ENCODE results near the gene UBE2E1. TPM values are rescaled to one million over a fixed set of nuclear protein-coding genes. Genes with fewer than 3 reads are reported as not detected.
"Not testable (repeated sequence)": the region's sequence is repeated elsewhere in the genome, so short reads cannot be mapped to it uniquely, and the experiment has no call there.

Gene UBE2E1
- total RNA-seq, 1 donor from 2014 or later = 72.6 TPM

GRCh38 chr3:23900744-23901143 is 95.0 kb downstream of the UBE2E1 start:
- intact Hi-C loops (cut with micrococcal nuclease) = no loop called here
- no peak for DNase-seq
- Mint-ChIP-seq H3K9me3 (no peaks in the 10 kb centered on the region), H3K36me3 (ENCODE audit: low read depth) (peaks cover 19% of the 10 kb centered on the region), H3K4me3 (no peak overlapping the region), H3K27me3 (no peaks in the 10 kb centered on the region), H3K27ac (no peak overlapping the region), H3K4me1 (no peaks in the 10 kb centered on the region)

DNA sequence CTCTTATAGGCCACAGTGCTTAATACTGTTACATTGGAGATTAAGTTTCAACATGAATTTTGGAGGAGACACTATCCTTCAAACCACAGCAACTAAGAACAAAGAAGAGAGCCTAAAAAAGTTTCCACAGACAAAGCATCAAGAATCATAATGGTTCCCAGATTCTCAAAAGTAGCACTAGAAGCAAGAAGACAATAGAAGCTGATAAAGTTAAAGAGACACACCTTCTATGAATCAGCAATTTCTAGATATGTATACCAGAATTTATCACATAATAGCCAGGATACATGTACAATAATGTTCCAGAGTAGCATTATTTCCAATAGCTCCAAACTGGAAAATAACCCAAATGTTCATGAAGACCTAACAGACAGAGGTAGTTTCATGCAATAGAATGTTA is 98.8 kb downstream of the UBE2E1 start:
- H3K27me3 Mint-ChIP-seq = no peaks in the 10 kb centered on the region
- intact Hi-C loops (cut with micrococcal nuclease) = no loop called here
- no peaks in the 10 kb centered on the region for H3K4me1 Mint-ChIP-seq
- H3K4me3 Mint-ChIP-seq = no peak overlapping the region
- H3K9me3 Mint-ChIP-seq = no peaks in the 10 kb centered on the region
- peaks cover 12% of the 10 kb centered on the region for H3K36me3 Mint-ChIP-seq (ENCODE audit: low read depth)
- no peak overlapping the region for H3K27ac Mint-ChIP-seq
- no peak for DNase-seq

DNA sequence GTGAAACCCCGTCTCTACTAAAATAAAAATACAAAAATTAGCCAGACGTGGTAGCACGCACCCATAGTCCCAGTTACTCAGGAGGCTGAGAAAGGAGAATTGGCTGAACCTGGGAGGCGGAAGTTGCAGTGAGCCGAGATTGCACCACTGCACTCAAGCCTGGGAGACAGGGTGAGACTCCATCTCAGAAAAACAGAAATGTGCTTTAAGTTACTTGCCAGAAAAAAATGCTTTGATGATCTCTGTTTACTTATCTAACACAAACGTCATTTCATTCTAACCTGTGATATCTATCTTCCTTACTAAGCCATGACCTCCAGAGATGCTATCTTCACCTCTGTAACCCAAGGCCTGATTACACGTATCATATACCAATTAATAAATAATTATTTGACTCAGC is 103.6 kb downstream of the UBE2E1 start:
- no peaks in the 10 kb centered on the region for H3K27me3 Mint-ChIP-seq
- intact Hi-C loops (cut with micrococcal nuclease) = no loop called here
- no peaks in the 10 kb centered on the region for H3K9me3 Mint-ChIP-seq
- no peak overlapping the region for H3K4me3 Mint-ChIP-seq
- H3K4me1 Mint-ChIP-seq = peaks cover 2% of the 10 kb centered on the region
- DNase-seq = no peak
- peaks cover 7% of the 10 kb centered on the region for H3K36me3 Mint-ChIP-seq (ENCODE audit: low read depth)
- H3K27ac Mint-ChIP-seq = no peak overlapping the region

DNA sequence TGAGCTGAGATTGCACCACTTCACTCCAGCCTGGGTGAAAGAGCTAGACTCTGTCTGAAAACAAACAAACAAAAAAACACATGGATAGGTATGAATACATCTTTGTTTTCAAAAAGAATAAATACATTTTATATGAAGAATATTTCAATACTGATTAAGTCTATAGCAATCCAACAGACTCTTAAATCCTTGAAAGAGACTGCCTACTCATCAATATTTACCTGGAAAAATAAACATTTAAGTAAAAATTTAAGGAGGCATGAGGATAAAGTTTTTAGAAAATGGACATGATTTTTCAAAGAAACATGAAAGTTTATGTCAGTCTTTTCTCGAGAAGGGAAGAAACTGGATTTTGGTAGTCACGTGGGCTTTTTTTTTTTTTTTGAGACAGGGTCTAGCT is 105.6 kb downstream of the UBE2E1 start:
- no peaks in the 10 kb centered on the region for H3K9me3 Mint-ChIP-seq

DNA sequence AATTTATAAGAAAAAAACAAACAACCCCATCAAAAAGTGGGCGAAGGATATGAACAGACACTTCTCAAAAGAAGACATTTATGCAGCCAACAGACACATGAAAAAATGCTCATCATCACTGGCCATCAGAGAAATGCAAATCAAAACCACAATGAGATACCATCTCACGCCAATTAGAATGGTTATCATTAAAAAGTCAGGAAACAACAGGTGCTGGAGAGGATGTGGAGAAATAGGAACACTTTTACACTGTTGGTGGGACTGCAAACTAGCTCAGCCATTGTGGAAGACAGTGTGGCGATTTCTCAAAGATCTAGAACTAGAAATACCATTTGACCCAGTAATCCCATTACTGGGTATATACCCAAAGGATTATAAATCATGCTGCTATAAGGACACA is 106.6 kb downstream of the UBE2E1 start:
- not testable (repeated sequence) for H3K9me3 Mint-ChIP-seq, H3K27ac Mint-ChIP-seq, H3K27me3 Mint-ChIP-seq, DNase-seq, H3K4me3 Mint-ChIP-seq
- intact Hi-C loops (cut with micrococcal nuclease) = loop anchor here (10.0 kb wide), 1 partner anchor 1872 kb away; the partner anchor contains the start of gene NGLY1
- Mint-ChIP-seq H3K36me3 (ENCODE audit: low read depth) (peaks cover 11% of the 10 kb centered on the region), H3K4me1 (peaks cover 17% of the 10 kb centered on the region)

More for the DNA sequence above, 105.6 kb downstream of the UBE2E1 start:
- Mint-ChIP-seq H3K4me1 (peaks cover 17% of the 10 kb centered on the region), H3K4me3 (no peak overlapping the region), H3K36me3 (ENCODE audit: low read depth) (peaks cover 9% of the 10 kb centered on the region), H3K27ac (no peak overlapping the region), H3K27me3 (peaks cover 4% of the 10 kb centered on the region)
- intact Hi-C loops (cut with micrococcal nuclease) = loop anchor here (10.0 kb wide), 1 partner anchor 1873 kb away; the partner anchor contains the start of gene NGLY1
- no peak for DNase-seq

DNA sequence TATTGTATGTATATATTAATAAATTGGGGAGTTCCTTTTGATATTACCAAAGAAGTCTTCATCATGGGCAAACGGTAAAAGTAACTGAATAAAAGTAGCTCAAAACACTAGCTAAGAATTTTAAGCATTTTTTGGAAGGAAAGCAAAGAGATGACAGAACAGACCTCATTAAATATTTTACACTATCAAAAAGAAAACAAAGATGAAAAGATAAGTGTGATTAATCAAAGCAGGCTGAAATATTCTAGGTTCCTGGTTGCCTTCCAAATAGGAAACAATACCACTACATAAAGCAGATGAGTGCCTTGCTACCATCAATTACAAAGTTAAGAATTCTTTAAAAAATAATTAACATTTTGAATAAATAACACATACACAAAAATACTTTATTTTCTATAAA is 107.4 kb downstream of the UBE2E1 start:
- Mint-ChIP-seq H3K27ac (no peak overlapping the region), H3K36me3 (ENCODE audit: low read depth) (peaks cover 19% of the 10 kb centered on the region), H3K9me3 (no peaks in the 10 kb centered on the region), H3K4me3 (no peak overlapping the region), H3K27me3 (peaks cover 4% of the 10 kb centered on the region), H3K4me1 (peaks cover 21% of the 10 kb centered on the region)
- DNase-seq = no peak
- intact Hi-C loops (cut with micrococcal nuclease) = loop anchor here (10.0 kb wide), 1 partner anchor 1872 kb away; the partner anchor contains the start of gene NGLY1

GRCh38 chr3:23913873-23914743 is 108.4 kb downstream of the UBE2E1 start:
- Mint-ChIP-seq H3K27me3 (peaks cover 4% of the 10 kb centered on the region), H3K4me3 (no peak overlapping the region), H3K4me1 (peaks cover 29% of the 10 kb centered on the region), H3K9me3 (no peaks in the 10 kb centered on the region), H3K27ac (no peak overlapping the region), H3K36me3 (ENCODE audit: low read depth) (peaks cover 28% of the 10 kb centered on the region)
- intact Hi-C loops (cut with micrococcal nuclease) = loop anchor here (10.0 kb wide), 1 partner anchor 1871 kb away; the partner anchor contains the start of gene NGLY1
- no peak for DNase-seq

GRCh38 chr3:23915537-23916108 is 109.9 kb downstream of the UBE2E1 start:
- DNase-seq = no peak
- peak overlapping the region; percentile 14 for H3K27ac Mint-ChIP-seq
- H3K4me1 Mint-ChIP-seq = peaks cover 35% of the 10 kb centered on the region
- H3K36me3 Mint-ChIP-seq (ENCODE audit: low read depth) = peaks cover 41% of the 10 kb centered on the region
- peaks cover 4% of the 10 kb centered on the region for H3K27me3 Mint-ChIP-seq
- intact Hi-C loops (cut with micrococcal nuclease) = loop anchor here (1.0 to 10.0 kb wide), 2 partner anchors 103 to 1869 kb away; partner anchors contain the start of gene NGLY1
- no peaks in the 10 kb centered on the region for H3K9me3 Mint-ChIP-seq
- peak overlapping the region; percentile 99 for H3K4me3 Mint-ChIP-seq

DNA sequence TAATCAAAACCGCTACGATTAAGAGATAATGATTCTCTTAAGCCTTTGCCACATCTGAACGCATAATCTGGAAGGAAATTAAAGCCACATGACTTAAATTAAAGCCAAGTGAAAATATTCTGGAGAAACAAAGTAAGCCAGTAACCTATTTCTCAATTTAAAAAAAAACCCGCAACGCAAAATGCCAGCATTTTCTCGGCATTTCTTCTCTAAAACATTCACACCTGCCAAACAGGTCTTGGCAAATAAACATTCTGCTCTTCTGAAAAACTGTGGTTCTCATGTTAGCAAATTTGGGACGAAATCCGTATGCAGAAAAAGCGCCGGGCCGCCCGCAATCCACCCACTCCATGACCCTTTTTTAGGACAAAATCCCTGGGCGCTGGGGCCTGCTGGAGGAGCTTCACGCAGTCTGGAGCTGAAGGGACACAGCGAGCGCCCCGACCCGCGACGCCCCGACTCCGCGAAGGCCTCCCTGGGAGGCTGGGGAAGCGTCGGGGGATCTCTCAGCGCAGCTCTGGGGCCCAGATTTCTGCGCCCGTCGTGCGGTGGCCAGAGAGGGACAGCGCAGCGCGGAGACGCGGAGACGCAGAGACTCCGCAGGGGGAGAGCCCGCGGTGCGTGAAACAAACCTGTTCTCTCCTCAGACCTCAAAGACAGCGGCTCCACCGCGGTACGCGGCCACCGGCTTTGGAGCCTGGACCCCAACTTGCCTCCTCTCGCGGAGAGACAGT is 110.6 kb downstream of the UBE2E1 start:
- DNase-seq = no peak
- intact Hi-C loops (cut with micrococcal nuclease) = loop anchor here (1.0 to 10.0 kb wide), 2 partner anchors 104 to 1868 kb away; partner anchors contain the start of gene NGLY1
- peaks cover 48% of the 10 kb centered on the region for H3K36me3 Mint-ChIP-seq (ENCODE audit: low read depth)
- peaks cover 35% of the 10 kb centered on the region for H3K4me1 Mint-ChIP-seq
- no peaks in the 10 kb centered on the region for H3K9me3 Mint-ChIP-seq
- peak overlapping the region; percentile 99 for H3K4me3 Mint-ChIP-seq
- H3K27me3 Mint-ChIP-seq = peaks cover 4% of the 10 kb centered on the region
- peak overlapping the region; percentile 99 for H3K27ac Mint-ChIP-seq

DNA sequence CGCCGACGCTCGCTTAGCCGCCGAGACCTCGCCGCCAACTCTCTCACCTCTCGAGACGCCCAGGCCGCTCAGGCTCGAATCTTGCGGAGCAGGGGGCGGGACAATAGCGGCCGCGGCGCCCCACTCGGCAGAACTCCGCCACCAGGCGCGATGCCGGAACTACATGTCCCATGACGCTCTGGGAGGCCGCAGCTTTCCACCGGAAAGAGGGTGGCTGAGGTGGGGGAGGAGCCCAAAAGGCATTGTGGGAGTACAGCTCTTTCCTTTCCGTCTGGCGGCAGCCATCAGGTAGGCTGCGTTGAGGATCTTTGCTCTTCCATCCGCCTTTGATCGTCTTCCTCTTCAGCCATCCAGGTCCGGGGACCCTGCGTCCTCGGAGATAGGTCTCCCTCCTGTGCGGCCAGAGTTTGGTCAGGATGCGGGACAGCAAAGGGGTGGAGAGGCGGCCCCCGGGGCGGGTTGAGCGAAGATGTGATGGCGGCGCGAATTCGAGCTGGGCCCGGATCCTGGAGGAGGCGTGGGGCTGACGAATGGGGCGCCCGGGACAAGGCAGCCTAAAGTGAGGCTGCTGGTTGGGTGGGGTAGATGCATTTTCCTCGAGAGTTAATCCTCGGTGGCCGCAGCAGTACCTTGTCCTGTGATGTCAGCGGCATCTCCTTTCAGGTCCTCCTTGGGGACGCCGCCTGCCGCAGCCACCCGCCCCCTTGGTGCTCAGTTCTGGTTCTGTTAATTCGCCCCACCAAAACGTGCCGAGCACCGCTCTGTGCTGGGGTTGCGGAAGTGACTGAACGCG is 111.3 kb downstream of the UBE2E1 start, which contains the start of the genes NKIRAS1 and RPL15:
NKIRAS1 (minus strand) TSS at position 105 of the 793 bp plus-strand sequence. CDS start 6,086 bp downstream, outside the sequence.
RPL15 (plus strand) TSS at position 247 of the 793 bp plus-strand sequence. CDS start 728 bp downstream, outside the sequence.
- Mint-ChIP-seq H3K36me3 (ENCODE audit: low read depth) (peaks cover 53% of the 10 kb centered on the region), H3K27ac (peak within 1 kb of the TSS; percentile 99), H3K27me3 (peaks cover 4% of the 10 kb centered on the region), H3K4me3 (peak within 1 kb of the TSS; percentile 99), H3K4me1 (peaks cover 35% of the 10 kb centered on the region), H3K9me3 (no peaks in the 10 kb centered on the region)
- peak; percentile 99 for DNase-seq
- intact Hi-C loops (cut with micrococcal nuclease) = loop anchor here (1.0 to 10.0 kb wide), 4 partner anchors 28 to 1868 kb away; partner anchors contain the start of genes NGLY1, NR1D2 and UBE2E2

DNA sequence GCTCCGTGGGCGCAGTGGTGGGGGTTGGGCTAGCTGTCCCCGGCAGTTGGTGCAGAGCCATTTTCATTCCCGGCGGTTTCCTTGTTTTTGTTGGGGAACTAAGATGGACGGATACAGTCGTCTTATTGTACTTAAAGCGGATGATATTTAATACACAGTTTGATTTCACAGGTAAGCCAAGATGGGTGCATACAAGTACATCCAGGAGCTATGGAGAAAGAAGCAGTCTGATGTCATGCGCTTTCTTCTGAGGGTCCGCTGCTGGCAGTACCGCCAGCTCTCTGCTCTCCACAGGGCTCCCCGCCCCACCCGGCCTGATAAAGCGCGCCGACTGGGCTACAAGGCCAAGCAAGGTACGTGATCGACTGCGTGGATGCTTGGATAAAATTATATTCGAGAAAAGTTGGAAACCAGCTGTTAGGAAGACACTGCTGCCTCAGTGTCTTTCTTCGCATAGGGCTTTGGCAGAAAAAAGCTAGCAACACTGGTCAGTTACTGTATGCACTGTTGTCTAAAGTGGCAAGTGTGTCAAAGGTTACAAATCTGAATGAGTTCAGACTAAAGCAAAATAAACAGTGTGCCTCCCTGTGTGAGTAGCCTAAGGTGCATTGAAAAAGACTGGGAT is 112.0 kb downstream of the UBE2E1 start:
- intact Hi-C loops (cut with micrococcal nuclease) = loop anchor here (1.0 to 10.0 kb wide), 3 partner anchors 28 to 1867 kb away; partner anchors contain the start of genes NGLY1, NR1D2 and UBE2E2
- H3K36me3 Mint-ChIP-seq (ENCODE audit: low read depth) = peaks cover 54% of the 10 kb centered on the region

GRCh38 chr3:23918331-23918730 is 112.6 kb downstream of the UBE2E1 start:
- peak overlapping the region; percentile 99 for H3K27ac Mint-ChIP-seq
- H3K27me3 Mint-ChIP-seq, H3K9me3 Mint-ChIP-seq, DNase-seq: not testable (repeated sequence)
- intact Hi-C loops (cut with micrococcal nuclease) = loop anchor here (10.0 kb wide), 1 partner anchor 1866 kb away; the partner anchor contains the start of gene NGLY1
- H3K4me1 Mint-ChIP-seq = peaks cover 35% of the 10 kb centered on the region
- peaks cover 55% of the 10 kb centered on the region for H3K36me3 Mint-ChIP-seq (ENCODE audit: low read depth)
- peak overlapping the region; percentile 99 for H3K4me3 Mint-ChIP-seq

More for the DNA sequence above, 112.0 kb downstream of the UBE2E1 start:
- Mint-ChIP-seq H3K4me3 (peak overlapping the region; percentile 99), H3K4me1 (peaks cover 35% of the 10 kb centered on the region), H3K27ac (peak overlapping the region; percentile 99)
- H3K9me3 Mint-ChIP-seq, H3K27me3 Mint-ChIP-seq, DNase-seq: not testable (repeated sequence)
